HL-60/S4 (cell line): ENCODE results near the gene MRPL24.
"Not testable (repeated sequence)": the region's sequence is repeated elsewhere in the genome, so short reads cannot be mapped to it uniquely, and the experiment has no call there.

Experiments used
- in situ Hi-C: fragments of 300-500 bp; cut with MboI; formaldehyde crosslinking; loops from 2 replicates; pipeline ENCODE4 v1.14.3; 2022; ENCODE audit warnings: low sequenced_read_pairs

The MRPL24 gene

DNA sequence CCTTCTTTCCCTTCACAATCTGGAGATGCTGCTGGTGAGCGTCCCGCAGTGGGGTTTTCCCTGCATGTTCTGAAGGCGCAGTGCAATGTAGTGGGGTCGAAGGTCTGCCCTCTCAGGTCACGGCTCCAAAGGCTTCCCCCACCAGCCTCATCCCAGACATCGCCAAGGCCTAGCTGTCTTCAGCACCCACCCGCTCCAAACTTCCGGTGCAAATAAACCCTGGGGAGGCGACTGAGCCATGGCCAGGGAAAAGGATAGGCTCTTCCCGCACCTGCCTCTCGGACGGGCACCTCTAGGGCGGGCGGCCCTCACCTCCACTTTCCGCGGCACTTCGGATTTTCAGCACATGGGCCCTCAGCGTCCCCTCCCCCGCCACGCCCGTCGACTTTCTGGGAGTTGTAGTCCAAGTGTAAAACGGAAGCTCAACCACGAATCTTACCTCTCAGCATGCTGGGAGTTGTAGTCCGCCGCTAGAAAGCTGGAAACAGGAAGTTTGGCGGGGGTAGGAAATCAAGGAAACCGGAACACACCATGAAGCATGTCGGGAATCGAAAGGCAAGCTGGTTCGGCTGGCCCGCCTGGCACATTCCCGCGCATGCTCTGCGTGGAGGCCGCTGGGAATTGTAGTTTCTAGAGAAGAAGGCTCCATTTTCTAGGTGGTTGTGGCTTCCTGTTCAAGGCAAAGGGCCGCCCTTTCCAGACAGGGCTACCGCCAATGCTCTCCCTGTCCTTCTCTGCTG is at the start of gene MRPL24:
Gene MRPL24 (minus strand): TSS at position 348 of the 740 bp plus-strand sequence. CDS start 2,384 bp downstream, outside the sequence.
- in situ Hi-C loops = no loop called here

- in situ Hi-C loops = no loop called here
Measured at GRCh38 chr1:156789621-156790318, 48.9 kb upstream of the MRPL24 start.

GRCh38 chr1:156788136-156788535 is 47.2 kb upstream of the MRPL24 start:
- in situ Hi-C loops = no loop called here

GRCh38 chr1:156786640-156787039 is 45.8 kb upstream of the MRPL24 start:
- in situ Hi-C loops = no loop called here

DNA sequence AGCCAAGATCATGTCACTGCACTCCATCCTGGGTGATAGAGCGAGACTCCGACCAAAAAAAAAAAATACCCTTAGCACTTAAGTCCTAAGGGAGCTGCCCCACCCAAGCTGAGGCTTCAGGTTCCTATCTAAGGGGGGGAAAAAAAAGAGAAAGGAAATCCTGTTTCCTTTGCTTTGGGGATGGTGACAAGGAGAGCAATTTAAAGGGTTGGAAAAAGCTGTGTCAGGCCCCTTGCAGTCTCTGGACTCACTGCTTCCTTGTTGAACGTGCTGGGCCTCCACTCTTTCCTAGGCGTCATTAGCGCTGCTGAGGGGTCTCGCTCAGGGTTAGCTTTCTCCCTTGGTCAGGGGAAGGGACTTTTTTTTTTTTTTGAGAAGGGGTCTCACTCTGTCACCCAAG is 44.6 kb upstream of the MRPL24 start:
- in situ Hi-C loops = no loop called here

DNA sequence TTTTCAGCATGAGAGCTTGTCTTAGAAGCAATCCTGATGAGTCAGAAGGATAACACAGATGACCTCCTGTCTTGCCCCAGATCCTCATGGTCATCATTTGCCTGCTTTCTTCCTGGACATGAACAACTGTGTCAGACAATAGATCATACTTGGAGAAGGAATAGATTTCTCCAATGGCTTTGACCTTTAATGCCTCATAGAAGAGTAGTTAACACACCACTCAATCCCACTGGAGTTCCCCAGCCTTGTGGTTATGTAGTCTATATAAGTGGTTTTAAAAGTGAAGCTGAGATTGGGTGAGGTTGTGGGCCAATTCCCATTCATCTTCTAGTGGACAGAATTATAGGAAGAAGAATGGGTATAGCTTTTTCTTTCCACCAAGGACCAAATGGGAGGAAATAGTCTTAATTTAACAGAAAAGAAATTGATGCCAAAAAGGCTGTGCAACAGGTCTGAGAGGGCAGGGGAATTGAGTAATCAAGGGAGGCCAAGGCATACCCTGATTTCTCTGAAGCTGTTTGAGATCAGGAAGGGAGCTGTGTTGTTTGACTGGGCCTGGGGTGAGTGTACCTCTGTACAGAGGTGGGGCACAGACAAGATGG is 40.8 kb upstream of the MRPL24 start:
- in situ Hi-C loops = no loop called here

- in situ Hi-C loops = no loop called here
Measured at GRCh38 chr1:156777573-156777972, 36.7 kb upstream of the MRPL24 start.

GRCh38 chr1:156776942-156777341 is 36.1 kb upstream of the MRPL24 start:
- in situ Hi-C loops = no loop called here

- in situ Hi-C loops = no loop called here
Measured at GRCh38 chr1:156775799-156776198, 34.9 kb upstream of the MRPL24 start.

GRCh38 chr1:156773607-156774006 is 32.7 kb upstream of the MRPL24 start:
- in situ Hi-C loops = no loop called here

- in situ Hi-C loops = no loop called here
Measured at GRCh38 chr1:156772728-156773497, 32.0 kb upstream of the MRPL24 start.

DNA sequence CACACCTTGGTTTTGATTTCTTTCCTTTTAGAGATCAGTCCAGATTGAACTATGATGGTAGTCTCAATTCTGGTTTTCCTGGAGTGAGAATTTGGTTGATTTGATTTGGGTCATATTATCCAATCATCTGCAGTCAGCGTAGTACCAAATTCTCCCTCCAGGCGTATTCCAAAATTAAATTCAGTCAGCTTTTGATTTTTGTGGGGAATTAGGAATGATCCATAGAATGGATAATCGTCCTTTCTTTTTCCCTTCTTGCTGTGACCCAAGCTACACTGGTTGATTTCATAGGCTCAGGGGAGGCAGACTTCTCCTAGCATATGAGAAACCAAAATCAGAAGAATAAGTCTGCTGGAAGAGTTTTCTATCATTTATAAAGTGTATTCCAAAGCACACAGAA is 31.3 kb upstream of the MRPL24 start:
- in situ Hi-C loops = no loop called here

- in situ Hi-C loops = no loop called here
Measured at GRCh38 chr1:156768610-156769295, 27.9 kb upstream of the MRPL24 start.

DNA sequence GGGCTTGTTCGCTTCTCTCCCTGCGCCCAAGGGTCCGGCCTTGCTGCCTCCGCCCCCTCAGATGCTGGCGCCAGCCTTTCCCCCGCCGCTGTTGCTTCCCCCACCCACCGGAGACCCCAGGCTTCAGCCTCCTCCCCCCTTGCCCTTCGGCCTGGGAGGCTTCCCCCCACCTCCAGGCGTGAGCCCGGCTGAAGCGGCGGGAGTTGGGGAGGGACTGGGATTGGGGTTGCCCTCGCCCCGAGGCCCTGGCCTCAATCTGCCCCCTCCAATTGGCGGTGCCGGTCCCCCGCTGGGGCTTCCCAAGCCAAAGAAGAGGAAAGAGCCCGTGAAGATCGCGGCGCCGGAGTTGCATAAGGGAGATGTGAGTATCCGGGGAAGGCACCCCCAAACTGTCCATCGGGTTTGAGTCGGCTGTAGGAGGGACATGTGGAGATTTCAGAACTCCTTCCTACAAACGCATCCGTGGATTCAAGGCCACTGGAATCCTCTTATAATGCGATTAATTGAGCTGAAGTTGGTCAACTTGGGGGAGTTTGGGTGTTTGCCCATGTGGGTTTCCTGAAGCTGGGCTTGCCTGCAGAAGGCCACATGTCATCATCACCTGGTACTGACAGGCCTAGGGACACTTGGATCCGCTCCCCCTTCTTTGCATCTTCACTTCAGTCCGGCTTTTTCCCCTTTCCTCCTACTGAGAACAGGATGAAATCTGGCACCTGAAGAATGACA is 27.2 kb upstream of the MRPL24 start:
- in situ Hi-C loops = no loop called here

DNA sequence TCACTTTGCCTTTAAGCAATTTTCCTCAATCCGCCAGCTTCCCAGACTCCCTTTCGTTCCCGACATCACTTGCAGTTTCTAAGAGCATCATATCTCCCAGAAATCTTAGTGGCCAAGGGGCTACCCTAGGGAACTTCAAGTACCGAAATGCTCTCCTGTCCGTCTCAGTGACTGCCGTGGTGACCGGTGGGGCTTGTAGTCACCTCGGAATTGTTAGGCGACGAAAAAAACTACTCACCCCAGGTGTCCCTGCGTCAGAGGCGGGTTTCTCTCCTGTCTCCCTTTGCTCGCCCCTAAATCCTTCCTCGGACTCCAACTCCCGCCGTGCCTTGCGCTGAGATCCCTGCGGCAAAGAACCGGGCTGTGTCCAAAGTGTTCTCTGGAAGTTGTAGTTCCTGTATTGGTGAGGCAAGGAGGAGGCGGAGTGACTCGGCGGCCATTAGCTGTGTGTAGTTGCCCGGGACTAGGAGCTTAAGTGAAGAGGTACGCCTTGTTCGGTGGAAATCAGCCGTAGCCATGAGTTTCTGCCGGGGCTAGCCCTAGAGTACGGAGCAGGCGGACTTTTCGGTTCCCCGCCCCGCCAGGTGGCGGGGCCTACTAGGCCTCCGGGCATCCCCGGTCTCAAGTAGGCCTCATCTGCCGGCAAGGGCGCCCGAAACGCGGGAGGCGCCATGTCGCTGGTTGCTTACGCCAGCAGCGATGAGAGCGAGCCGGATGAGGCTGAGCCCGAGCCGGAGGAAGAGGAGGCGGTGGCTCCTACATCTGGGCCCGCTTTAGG is 26.4 kb upstream of the MRPL24 start, which contains the start of gene PRCC:
Gene PRCC (plus strand): TSS at position 435 of the 778 bp plus-strand sequence. CDS start 237 bp downstream, at position 672.
- in situ Hi-C loops = no loop called here

GRCh38 chr1:156766298-156767100 is 25.6 kb upstream of the MRPL24 start:
- in situ Hi-C loops = no loop called here

GRCh38 chr1:156765666-156766065 is 24.8 kb upstream of the MRPL24 start:
- in situ Hi-C loops = no loop called here

DNA sequence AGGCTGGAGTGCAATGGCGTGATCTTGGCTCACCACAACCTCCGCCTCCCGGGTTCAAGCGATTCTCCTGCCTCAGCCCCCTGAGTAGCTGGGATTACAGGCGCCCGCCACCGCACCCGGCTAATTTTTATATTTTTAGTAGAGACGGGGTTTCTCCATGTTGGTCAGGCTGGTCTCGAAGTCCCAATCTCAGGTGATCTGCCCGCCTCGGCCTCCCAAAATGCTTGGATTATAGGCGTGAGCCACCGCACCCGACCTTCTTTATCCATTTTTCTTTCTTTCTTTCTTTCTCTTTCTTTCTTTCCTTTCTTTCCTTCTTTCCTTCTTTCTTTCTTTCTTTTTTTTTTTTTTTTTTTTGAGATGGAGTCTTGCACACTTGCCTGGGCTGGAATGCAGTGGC is 24.2 kb upstream of the MRPL24 start:
- in situ Hi-C loops = not testable (repeated sequence)
